Measurements from ENCODE around the gene GAB2.

Gene GAB2

DNA sequence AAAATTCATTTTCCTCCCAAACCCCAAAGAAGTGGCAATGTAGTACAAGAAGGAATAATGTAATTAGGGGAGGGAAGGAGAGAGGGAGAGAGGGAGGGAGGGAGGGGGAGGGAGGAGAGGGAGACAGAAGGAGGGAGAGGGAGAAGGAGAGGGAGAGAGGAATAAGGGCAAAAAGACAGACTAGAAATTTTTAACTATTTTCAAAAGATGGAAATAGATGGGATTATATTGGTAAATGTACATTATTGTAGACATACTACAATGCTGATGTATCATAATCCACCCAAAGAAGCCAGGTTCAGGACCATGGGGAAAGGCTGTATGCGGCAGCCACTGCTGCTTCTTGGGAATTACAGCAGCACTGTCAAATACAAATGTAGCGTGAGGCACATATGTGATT lies 74.3 kb downstream of the GAB2 start:
- no peak for DNase-seq (ENCODE audit: low read depth, low spot score)

DNA sequence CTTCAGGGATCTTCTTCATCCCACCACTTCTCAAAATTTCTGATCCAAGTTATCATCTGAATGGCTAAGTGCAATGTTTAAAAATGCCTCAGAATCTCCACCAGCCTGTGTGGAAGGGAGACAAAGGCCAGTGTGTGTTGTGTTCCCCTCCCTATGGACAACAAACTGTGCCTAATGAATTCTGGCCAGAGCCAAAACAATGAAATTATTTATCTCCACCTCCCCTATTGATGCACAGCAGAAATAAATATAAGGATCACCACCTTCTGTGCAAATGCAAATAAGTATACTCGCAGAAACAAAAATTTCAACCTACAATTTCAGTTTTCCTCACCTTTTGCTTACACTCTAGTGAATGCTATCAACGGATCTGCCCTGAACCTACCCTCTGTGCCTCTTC lies 75.8 kb downstream of the GAB2 start:
- DNase-seq (ENCODE audit: low read depth, low spot score), result no peak

DNA sequence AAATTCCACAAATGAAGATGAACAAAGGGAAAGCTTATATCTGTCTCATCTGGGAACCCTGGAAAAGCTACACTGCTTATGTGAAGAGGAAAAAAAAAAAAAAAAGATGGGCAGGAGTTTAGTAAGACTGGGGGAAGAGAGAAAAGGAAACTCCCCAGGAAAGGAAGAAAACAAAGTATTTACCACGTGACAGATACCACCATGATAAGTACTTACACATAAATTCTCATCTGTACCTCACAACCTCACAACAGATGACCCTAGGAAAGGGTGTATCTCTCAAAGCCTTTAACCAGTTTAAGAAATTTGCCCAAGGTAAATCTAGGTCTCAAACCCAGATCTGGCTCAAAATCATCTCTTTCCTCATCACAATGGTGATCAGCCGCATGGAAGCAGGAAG lies 77.1 kb downstream of the GAB2 start:
- DNase-seq (ENCODE audit: low read depth, low spot score), result no peak

DNA sequence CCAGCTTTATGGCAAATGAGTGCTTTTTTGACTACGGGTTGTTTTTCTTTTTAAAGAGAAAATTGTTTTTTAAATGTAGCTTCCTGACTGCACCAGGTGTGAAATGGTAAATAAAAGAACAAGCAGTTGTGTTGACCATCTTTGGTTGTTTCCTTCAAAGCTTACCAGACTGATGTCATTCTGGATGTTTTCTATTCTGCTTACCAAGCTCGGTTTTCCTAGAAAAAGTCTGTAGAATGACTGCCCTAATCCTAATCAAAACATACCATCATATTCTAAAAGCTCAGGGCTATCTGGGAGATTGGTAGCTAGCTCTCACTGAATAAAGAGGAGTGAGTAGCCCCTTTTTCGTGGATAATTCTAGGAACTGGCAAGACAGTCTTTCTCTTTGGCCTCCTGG lies 77.7 kb downstream of the GAB2 start:
- DNase-seq (ENCODE audit: low read depth, low spot score), result no peak

DNA sequence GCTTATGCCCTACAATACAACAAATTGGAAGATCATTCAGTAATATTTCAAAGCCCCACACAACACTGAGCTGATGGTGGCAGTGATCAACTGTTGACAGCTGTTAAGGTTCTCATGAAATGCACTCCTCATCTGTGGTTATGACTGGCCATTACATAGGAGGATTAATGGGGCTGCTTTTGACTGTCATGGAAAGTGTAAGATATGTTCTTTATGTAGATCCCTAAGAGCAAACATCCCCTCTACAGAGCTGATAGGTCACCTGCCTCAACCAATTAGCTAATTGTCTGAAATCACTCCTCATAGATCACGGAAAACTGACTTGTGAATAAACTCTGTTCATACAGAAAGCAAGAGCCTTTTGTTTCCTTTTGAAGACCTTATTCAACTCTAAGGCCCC lies 78.1 kb downstream of the GAB2 start:
- no peak for DNase-seq (ENCODE audit: low read depth, low spot score)

DNA sequence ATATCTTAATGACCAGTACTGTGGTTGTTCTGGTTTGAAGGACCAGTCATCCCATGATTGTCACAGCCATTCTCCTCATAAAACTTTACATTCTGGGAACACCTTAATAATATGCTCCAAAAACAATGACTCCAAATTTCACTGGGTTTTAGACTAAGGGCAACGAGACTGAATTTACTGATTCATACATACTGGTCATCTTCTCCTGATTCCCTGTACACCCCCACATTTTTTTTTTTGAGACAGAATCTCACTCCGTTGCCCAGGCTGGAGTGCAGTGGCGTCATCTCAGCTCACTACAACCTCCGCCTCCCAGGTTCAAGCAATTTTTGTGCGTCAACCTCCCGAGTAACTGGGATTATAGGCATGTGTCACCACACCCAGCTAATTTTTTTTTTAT lies 78.9 kb downstream of the GAB2 start:
- DNase-seq (ENCODE audit: low read depth, low spot score), result no peak

DNA sequence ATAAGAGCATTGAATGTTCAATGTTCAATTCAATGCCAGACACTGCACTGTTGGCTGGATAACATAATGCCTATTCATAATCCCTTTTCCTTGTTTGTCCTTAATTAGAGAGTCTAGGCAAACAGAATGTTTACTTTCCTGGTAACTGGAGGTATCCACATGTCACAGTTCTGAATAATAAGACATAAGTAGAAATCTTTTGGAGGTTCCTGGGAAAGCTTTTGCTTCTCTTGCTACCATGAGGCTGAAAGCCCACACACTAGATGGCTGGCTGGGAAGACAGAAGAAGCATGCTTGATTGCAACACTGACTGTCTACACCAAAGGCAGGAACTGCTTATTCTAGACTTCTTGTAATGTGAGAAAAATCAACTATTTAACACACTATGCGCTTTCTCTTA lies 79.5 kb downstream of the GAB2 start:
- no peak for DNase-seq (ENCODE audit: low read depth, low spot score)

DNA sequence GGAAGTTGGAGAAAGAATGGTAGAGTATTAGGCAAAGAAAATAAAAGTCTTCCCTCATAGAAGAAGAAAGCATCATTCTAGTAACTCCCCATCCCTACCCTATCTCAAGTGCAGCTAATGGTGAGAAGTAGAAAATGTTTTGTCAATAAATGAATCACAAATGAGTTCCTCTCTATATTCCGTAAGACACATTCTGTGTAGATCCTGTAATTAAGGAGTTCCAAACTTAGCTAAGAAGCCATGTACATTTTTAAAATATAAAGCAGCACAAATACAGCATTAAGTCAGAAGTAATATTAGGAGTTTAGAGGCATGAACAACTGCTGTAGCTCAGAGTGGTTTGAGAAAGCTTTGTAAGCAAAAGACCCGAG lies 80.1 kb downstream of the GAB2 start:
- DNase-seq (ENCODE audit: low read depth, low spot score), result no peak

DNA sequence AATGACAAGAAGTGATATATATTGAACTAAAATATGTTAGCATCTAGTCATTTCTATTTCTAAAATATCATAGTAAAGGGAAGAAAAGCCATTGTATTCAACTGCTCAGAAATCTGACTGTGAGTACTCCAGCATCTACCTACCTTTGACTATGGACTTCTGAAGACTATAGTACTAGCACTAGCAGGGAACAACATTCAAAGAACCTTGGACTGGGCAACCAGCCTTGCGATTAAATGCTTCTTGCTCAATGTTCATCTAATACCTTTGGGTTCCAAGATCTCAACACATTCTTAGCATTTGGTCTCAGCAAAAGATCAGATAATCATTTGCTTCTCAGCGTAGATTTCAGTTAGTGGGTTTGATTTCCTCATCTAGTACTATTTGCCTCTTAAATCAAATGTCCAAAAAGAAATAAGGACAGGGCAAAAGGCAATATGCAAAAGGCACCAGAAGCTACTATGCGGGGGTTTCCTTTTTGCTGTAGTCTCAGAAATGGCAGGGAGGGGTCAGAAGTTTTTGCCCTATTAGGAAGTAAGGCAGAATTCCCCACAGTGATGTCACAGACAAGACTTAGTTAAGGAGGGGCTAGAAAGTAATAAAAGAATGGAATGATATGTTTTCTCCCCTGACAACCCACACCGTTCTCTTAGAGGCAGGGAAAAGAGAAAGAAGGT lies 80.6 kb downstream of the GAB2 start:
- no peak for DNase-seq (ENCODE audit: low read depth, low spot score)

DNA sequence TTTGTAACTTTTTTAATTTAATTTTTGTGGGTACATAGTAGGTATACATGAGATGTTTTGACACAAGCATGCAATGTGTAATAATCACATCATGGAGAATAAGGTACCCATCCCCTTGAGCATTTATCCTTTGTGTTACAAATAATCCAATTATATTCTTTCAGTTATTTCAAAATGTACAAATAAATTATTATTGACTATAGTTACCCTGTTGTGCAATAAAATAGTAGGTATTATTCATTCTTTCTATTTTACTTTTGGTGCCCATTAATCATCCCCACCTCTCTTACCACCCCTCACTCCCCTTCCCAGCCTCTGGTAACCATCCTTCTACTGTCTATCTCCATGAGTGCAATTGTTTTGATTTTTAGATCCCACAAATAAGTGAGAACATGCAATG lies 83.5 kb downstream of the GAB2 start:
- no peak for DNase-seq (ENCODE audit: low read depth, low spot score)

DNA sequence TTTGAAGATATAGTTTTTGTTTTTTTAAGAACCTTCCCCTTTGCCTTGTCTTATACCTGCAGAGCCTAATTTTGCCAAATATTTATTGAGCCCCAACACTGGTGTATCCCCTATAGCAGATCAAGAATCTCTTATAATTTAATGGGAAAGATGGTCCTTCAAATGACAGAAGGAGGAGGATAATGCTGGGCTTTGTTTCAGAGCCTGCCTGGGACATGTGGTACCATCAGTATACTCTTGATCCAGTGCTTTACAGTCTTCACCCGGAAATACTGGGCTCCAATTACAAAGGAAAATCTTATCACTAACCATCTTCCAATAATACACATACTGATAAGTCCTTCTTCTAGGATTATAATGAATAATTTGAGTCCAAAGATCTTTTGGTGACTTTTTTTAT lies 84.7 kb downstream of the GAB2 start:
- DNase-seq (ENCODE audit: low read depth, low spot score), result no peak

DNA sequence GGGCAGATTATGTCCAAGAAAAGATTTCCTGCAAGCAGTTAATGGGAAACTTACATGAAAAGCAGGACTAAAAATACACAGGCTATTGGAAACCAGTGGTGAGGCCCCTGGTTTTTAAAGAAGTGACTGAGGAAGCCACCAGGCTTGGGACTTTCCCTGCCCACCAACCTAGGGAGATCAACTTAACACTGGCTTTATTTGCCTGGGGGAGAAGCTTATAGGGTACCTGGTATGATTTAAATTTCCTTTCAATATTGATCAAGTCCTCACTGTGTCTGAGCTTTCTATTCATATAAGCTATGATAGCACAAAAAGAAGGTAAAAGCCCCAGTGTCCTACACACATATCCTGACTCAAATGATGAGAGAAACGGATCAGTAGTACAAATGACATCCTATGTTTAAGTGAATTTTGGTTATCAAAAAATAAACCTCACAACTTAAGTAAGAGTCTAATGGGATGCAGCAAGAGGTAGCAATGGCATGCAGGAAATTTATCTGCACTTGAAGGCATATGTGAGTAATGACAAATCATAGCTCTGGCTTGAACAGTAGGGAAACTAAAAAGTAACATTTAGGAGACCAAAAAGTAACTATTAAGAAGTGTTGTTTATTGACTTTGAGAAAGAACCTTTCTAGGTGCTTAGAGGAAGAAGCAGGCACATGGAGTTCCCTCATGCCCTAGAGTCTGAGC lies 85.3 kb downstream of the GAB2 start:
- no peak for DNase-seq (ENCODE audit: low read depth, low spot score)

DNA sequence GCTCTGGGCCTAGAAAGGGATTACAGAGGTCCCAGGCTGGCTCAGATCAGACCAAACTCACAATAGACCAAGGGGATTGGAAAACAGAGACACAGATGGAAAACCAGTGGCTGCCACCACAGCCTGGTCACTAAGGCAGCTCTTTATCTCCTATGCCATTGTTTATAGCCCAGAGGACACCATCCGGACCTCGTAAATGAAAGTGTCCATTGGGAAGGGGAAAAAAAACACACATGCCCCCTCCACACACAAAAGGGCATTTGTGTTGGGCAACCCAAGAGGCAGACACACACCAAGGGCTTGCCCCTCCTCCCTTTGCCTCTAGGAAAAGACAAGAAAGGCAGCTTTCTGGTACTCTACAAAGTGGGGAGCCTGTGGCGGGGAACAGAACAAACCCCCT lies 85.9 kb downstream of the GAB2 start:
- DNase-seq (ENCODE audit: low read depth, low spot score), result no peak

DNA sequence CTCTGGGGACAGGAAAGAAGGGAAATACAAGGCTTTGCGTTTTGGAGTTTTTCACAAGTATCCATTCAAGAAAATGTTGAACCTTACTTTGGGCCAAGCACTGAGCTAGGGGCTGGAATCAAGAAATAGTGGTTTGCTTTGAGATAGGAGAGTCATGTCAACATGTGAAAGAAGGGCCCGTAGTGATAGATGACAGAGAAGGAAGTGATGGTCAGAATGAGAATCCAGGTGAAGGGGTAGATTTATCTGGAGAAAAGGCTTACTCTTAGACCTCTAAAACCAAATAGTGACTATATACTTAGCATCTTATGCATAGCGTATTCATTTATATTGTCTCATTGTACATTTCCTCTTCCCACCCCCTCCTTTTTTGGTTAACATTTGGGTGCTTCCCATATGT lies 87.3 kb downstream of the GAB2 start:
- no peak for DNase-seq (ENCODE audit: low read depth, low spot score)

DNA sequence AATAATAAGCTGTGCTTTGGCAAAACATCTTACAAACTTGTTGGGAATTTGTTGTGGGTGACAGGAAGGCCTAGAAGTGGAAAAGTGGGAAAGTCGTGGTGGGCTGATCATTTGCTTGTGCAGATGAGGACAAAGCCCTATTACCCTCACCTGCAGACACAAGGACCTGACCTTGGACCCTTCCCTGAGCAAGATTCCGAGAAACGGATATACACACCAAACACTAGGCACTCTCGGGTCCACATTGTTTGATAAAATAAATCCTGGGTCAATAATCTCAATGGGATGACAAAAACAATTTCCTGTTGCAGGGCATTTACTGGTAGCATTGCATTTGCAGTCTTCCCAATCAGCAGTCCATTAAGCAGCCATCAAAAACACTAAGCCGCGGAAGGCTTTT lies 89.7 kb downstream of the GAB2 start:
- no peak for DNase-seq (ENCODE audit: low read depth, low spot score)

DNA sequence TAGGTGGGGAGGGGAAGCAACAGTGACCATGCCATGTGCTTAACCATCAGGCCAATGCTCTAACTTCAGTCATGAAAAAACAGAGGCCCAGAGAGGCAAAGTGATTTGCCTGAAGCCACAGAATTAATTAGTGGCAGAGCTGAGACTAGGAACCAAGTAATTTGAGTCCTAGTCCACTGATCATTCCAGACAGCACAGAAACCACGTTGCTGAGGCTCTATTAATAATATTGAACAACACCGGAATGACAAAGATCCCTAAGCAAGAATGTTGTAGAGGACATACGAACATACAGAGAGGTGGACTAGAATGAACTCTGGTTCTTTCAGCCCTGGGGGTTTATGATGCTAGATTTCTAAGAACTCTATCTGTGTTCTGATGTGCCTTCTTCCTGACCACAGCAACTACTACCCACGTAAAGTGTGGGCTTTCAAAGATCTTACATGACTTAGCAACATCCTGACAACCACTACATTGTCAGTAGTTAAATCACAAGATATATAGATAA lies 92.3 kb downstream of the GAB2 start:
- no peak for DNase-seq (ENCODE audit: low read depth, low spot score)

DNA sequence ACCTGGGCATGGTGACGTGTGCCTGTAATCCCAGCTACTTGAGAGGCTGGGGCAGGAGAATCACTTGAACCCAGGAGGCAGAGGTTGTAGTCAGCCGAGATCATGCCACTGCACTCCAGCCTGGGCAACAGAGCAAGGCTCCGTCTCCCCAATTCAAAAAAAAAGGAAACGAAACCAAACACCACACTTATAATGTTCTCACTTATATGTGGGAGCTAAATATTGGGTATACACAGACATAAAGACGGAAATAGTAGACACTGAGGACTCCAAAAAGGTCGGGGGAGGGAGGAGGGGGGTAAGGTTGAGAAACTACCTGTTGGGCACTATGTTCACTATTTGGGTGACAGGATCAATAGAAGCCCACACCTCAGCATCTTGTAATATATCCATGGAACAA lies 94.3 kb downstream of the GAB2 start:
- DNase-seq (ENCODE audit: low read depth, low spot score), result no peak

DNA sequence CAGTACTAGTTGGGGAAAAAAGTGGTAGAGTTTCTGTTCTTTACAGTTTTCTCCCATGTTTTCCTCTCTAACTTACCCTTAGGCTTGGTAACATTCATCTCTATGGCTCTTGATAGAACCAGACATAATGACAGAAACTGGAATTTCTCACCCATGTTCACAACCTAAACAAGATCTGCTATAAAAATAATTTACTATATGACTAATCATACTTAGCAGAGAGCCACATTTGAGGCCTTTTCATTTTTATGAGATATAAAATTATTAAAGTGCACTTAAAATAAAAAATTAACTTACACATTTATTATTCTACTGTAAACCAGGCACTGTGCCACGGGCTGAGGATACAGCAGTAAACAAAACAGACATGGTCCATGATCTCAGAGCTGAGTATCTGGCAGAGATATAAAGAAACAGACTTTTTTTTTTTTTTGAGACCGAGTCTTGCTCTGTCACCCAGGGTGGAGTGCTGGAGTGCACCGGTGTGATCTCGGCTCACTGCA lies 98.1 kb downstream of the GAB2 start:
- DNase-seq (ENCODE audit: low read depth, low spot score), result no peak

DNA sequence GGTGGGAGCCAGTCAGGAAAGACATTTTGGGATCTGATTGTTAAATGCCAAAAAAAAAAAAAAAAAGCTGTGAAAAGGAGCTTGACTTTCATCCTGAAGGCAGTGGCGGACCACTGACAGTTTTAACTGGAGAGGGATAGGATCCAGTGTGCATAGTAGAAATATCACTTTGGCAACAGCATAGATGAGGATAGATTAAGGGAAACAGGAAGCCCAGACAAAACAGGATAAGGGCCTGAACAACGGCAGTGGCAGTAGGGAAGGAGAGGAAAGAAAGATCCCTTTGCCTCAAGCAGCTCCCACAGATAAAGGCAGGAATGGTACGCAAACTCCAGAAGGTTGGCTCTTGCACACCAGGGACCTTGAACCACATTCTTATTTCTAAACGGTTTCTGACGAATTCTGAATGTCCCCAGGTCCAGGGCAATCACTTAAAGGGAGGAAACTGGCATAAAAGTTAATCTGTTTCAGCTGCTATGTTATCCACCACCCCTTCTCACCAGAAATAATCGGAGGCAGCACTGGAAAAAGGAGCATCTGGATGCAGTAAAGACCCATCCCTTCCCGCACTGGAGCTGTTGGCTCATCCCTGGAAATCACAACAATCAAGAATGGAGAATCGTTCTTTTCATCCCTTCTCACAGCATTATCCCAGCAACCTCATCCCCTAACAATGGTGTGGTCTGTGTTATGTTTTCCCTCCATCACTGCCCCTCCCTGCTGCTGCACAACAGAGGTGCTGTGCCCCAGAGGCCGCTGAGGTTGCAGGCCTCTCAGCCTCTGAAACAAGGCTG lies 99.1 kb downstream of the GAB2 start:
- no peak for DNase-seq (ENCODE audit: low read depth, low spot score)

DNA sequence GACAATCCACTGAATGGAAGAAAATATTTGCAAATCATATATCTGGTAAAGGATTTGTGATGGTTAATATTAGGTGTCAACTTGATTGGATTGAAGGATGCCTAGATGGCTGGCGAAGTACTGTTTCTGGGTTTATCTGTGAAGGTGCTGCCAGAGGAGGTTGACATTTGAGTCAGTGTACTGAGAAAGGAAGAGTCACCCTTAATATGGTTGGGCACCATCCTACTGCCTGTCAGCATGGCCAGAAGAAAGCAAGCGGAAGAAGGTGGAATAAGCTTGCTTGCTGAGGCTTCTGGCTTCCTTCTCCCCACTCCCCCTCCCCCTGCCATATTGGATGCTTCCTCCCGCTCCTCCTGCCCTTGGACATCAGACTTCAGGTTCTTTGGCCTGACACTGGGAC lies 101.9 kb downstream of the GAB2 start:
- DNase-seq (ENCODE audit: low read depth, low spot score), result no peak

DNA sequence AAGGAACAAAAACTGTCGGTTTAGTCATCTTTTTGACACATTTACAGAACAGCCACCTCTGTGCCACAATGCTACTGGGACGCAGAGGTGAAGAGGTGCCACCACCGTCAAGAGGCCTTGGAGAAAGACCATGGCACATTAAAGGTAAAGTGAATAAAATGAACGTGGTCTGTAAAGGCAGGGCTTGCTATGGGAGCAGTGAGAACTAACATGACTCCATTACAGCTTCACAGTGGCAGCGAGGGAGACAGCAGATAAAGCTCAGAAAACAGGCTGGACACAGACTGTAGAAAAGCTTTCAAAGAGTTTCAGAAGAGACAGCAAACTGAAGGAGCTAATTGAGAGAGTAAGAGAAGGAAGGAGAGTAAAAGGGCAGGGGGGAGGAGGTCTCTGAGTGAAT lies 102.9 kb downstream of the GAB2 start:
- DNase-seq (ENCODE audit: low read depth, low spot score), result no peak

DNA sequence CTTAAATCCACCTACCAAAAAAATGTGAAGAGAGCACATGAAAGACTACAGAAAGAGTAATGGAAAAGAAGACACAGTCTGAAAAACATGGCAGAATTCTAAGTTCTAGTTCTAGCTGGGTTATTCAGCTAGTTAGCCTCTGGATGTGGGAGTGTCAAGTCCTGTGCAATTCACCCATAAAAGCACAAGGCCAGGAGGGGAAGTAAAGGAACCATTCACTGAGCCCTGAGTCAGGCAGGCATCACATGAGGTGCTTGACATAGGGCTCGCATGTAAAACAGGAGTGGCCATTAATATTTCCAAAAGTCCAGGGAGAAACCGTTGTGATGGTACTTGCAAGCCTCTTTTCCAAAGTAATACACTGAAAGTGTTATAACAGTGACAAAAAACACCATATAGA lies 103.7 kb downstream of the GAB2 start:
- DNase-seq (ENCODE audit: low read depth, low spot score), result no peak

Measured in brain pericyte (primary cell).